Uterus (tissue), 4 donors: ENCODE results near the gene PODN. TPM values are rescaled to one million over a fixed set of nuclear protein-coding genes. Genes with fewer than 3 reads are reported as not detected.

Experiments used
- DNase-seq, 2 donors: peaks; one replicate each; pipeline ENCODE4 v3.0.0-alpha.2; 2019 to 2020
- H3K27ac ChIP-seq, 2 donors: fragments of 200-600 bp; sonication (generic); 1 replicate in 1 of 2; 2 replicates in 1 of 2; pipeline ENCODE4 v1.5.1; 2016 to 2018
- H3K27me3 ChIP-seq, 2 donors: fragments of 200-600 bp; sonication (generic); one replicate each; pipeline ENCODE4 v1.5.1; 2018 to 2019; ENCODE audit warnings: control low read depth in 1 of 2
- H3K36me3 ChIP-seq, 2 donors: fragments of 200-600 bp; sonication (generic); one replicate each; pipeline ENCODE4 v1.5.1; 2019; ENCODE audit warnings: control low read depth in 1 of 2
- H3K4me1 ChIP-seq, 2 donors: fragments of 200-600 bp; sonication (generic); one replicate each; pipeline ENCODE4 v1.5.1; 2018 to 2019; ENCODE audit warnings: control low read depth in 1 of 2
- H3K4me3 ChIP-seq, 2 donors: fragments of 200-600 bp; sonication (generic); 1 replicate in 1 of 2; 2 replicates in 1 of 2; pipeline ENCODE4 v1.5.1; 2018 to 2019; ENCODE audit warnings: mild to moderate bottlenecking in 1 of 2
- H3K9me3 ChIP-seq, 2 donors: fragments of 200-600 bp; sonication (generic); one replicate each; pipeline ENCODE4 v1.5.1; 2019; ENCODE audit warnings: control low read depth in 1 of 2
- POLR2A ChIP-seq, 2 donors: fragments of 450-650 bp; IDR thresholded peaks; one replicate each; pipeline ENCODE4 v1.6.1; 2016; ENCODE audit warnings: antibody characterized with exemption in 2 of 2, mild to moderate bottlenecking in 1 of 2, moderate library complexity in 1 of 2
- intact Hi-C: fragments of 100-400 bp; cut with DNase I; formaldehyde crosslinking; loops from one replicate; pipeline ENCODE4 v1.15.1; 2023; ENCODE audit warnings: low total_unique reads
- total RNA-seq, 4 donors: library from RNA; depleted of rRNA in 3 of 4; stranded (reverse); fragments of >200 nt in 3 of 4; gene quantifications; one replicate each; pipeline versions ENCODE4 v1.1.0 to v1.2.4, GENCODE V29; 2014 to 2023
- TF ChIP-seq, protein P1 (sequence below), 4 experiments: fragments of 200-600 bp in 2 of 4; fragments of 450-650 bp in 2 of 4; sonication (generic) in 2 of 4; IDR thresholded peaks; one replicate each; pipeline ENCODE4 v1.5.1; 2016 to 2019; ENCODE audit warnings: antibody characterized with exemption in 4 of 4, mild to moderate bottlenecking in 2 of 4, moderate library complexity in 1 of 4
- donor health status: DM: yes; HTN: yes; CAD: no.

PODN gene
- total RNA-seq, 4 donors from 2014 or later: 20.9 to 100 (median 71.8) TPM

DNA sequence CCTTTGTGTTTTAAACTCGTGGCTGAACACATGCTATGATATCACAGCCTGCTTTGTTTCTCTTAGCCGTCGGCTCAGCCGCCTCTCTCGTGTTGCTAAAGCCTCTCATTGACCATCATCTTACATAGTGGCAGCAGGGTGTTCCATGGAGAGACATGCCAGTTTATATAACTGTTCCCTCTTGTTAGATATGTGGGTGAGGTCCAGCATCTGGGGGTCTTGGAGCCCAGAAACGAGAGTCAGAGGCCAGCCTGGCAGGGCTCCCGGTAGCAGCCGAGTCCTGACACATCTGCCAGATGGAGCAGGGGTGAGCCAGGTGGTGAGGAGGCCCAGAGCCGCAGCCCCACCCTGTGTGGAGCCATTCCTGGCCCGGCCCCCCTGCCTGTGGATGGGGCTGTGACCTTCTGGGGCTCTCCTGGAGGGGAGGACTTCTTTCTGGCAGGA is 11.9 kb downstream of the PODN start:
- peak; percentile 58 to 81 for DNase-seq
- peak overlapping the region; percentile 53 to 70 for H3K27ac ChIP-seq
- intact Hi-C loops: no loop called here

DNA sequence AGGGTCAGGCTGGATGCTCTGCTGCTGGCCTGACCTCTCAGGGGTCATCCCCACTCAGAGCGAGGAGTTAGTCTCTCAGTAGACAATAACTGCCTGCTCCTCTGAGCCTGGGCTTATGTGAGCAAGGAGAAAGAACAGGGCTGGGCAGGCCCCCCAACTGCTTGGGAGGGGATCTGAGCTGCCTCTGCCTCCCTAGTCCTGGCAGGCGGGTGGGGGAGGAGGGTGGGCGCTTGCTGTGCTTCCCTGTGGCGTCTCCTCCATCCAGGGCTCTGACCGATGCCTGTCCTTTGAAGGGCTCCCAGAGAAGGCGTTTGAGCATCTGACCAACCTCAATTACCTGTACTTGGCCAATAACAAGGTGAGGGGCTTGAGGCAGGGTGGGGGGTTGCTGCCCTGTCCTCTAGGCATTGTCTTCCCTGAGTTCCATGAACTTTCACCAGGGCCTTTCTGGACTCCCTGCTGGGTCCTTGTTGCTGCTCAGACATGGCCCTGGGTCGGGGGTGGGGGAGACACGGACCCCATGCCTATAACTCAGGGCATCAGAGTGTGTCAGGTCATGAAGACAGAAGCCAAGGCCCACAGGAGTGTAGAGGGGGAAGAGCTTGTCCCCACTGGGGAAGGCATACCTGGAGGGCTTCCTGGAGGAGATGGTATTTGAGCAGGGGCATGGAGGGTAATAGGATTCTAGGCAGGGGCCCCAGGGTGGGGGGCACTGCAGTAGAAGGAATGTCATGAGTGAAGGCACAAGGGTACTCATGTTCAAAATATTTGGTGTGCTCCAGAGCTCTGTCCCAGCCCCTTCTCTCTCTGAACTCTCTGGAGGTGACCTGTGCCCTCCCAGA is 12.5 kb downstream of the PODN start:
- Histone ChIP-seq H3K27ac (peak overlapping the region; percentile 53 to 70), H3K36me3 (no peaks in the 10 kb centered on the region), H3K4me1 (no peaks in the 10 kb centered on the region), H3K27me3 (no peaks in the 10 kb centered on the region), H3K4me3 (no peak overlapping the region), H3K9me3 (no peaks in the 10 kb centered on the region)
- TF ChIP-seq, protein P1, sequence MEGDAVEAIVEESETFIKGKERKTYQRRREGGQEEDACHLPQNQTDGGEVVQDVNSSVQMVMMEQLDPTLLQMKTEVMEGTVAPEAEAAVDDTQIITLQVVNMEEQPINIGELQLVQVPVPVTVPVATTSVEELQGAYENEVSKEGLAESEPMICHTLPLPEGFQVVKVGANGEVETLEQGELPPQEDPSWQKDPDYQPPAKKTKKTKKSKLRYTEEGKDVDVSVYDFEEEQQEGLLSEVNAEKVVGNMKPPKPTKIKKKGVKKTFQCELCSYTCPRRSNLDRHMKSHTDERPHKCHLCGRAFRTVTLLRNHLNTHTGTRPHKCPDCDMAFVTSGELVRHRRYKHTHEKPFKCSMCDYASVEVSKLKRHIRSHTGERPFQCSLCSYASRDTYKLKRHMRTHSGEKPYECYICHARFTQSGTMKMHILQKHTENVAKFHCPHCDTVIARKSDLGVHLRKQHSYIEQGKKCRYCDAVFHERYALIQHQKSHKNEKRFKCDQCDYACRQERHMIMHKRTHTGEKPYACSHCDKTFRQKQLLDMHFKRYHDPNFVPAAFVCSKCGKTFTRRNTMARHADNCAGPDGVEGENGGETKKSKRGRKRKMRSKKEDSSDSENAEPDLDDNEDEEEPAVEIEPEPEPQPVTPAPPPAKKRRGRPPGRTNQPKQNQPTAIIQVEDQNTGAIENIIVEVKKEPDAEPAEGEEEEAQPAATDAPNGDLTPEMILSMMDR (IDR thresholded peaks at IDR 0.05): no peak
- no peak for TF ChIP-seq POLR2A (IDR thresholded peaks at IDR 0.05)
- no peak for DNase-seq
- intact Hi-C loops: no loop called here

More for the DNA sequence above, 11.9 kb downstream of the PODN start:
- no peak overlapping the region for H3K4me3 ChIP-seq
- TF ChIP-seq POLR2A (IDR thresholded peaks at IDR 0.05): no peak
- TF ChIP-seq, protein P1 (IDR thresholded peaks at IDR 0.05): no peak
- H3K4me1 ChIP-seq: no peaks in the 10 kb centered on the region
- no peaks in the 10 kb centered on the region for H3K27me3 ChIP-seq
- no peaks in the 10 kb centered on the region for H3K36me3 ChIP-seq
- no peaks in the 10 kb centered on the region for H3K9me3 ChIP-seq

DNA sequence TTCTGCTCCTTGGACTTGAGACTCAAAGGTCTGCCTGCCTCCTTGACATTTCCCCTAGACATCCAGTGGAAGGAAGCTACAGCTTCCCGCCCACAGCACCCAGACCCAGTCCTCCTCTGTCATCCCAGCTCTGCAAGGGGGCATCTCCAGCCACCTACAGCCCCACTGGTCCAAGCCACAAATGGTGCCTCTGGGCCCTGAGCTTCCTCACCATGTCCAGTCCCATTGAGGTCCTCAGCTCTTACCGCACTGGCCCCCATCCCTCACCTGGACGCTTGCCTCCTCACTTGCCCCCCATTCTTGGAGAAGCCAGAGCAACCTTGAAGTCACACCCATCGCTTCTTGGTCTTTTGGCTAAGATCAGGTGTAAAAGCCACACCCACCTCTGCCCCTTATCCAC is 13.2 kb downstream of the PODN start:
- H3K9me3 ChIP-seq: no peaks in the 10 kb centered on the region
- no peaks in the 10 kb centered on the region for H3K36me3 ChIP-seq
- intact Hi-C loops: no loop called here
- no peak for DNase-seq
- no peaks in the 10 kb centered on the region for H3K27me3 ChIP-seq
- H3K27ac ChIP-seq: peak overlapping the region in 1 of 2 donors; percentile 70
- no peaks in the 10 kb centered on the region for H3K4me1 ChIP-seq
- TF ChIP-seq, protein P1 (IDR thresholded peaks at IDR 0.05): no peak
- TF ChIP-seq POLR2A (IDR thresholded peaks at IDR 0.05): no peak
- H3K4me3 ChIP-seq: no peak overlapping the region

DNA sequence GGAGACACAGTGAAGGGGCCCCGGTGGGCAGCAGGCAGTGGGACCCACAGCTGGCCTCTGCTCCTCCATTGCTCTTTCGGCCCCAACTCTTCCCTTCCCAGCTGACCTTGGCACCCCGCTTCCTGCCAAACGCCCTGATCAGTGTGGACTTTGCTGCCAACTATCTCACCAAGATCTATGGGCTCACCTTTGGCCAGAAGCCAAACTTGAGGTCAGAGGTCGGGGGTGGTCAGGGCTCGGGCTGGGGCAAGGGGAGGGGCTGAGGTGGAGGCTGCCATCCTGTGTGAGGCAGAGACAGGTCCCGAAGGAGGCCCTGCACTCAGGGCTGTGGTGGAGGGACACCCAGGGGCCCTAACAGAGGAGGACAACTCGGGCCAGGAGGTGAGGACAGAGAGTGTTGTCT is 13.7 kb downstream of the PODN start:
- no peaks in the 10 kb centered on the region for H3K9me3 ChIP-seq
- no peak overlapping the region for H3K27ac ChIP-seq
- H3K4me1 ChIP-seq: no peaks in the 10 kb centered on the region
- TF ChIP-seq, protein P1 (IDR thresholded peaks at IDR 0.05): no peak
- TF ChIP-seq POLR2A (IDR thresholded peaks at IDR 0.05): no peak
- H3K27me3 ChIP-seq: no peaks in the 10 kb centered on the region
- peak in 1 of 2 donors; percentile 25 for DNase-seq
- intact Hi-C loops: no loop called here
- no peaks in the 10 kb centered on the region for H3K36me3 ChIP-seq
- no peak overlapping the region for H3K4me3 ChIP-seq

DNA sequence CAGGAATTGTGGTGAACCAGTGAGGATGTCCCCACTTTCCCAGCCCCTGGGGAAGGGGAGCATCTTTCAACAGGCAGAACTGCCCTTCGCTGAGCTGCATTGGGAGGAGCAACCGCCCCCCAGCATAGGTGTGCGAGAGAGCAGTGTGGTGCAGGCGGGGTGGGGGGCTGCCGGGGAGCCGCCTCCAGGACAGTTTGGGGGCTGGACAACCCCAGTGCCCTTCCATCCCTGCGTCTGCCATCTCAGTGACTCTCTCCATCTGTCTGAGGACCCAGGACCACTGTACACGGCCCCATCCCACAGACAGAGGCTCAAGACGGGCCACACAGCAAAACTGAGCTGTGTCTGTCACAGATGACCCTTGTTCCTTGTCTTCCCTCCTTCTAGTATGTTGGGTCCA is 14.2 kb downstream of the PODN start:
- H3K27me3 ChIP-seq: no peaks in the 10 kb centered on the region
- no peak overlapping the region for H3K27ac ChIP-seq
- TF ChIP-seq, protein P1 (IDR thresholded peaks at IDR 0.05): no peak
- no peak for TF ChIP-seq POLR2A (IDR thresholded peaks at IDR 0.05)
- intact Hi-C loops: no loop called here
- no peak for DNase-seq
- no peaks in the 10 kb centered on the region for H3K9me3 ChIP-seq
- H3K4me1 ChIP-seq: no peaks in the 10 kb centered on the region
- H3K36me3 ChIP-seq: no peaks in the 10 kb centered on the region
- H3K4me3 ChIP-seq: no peak overlapping the region
